ENCODE data around the gene SKIC8.

The SKIC8 gene

DNA sequence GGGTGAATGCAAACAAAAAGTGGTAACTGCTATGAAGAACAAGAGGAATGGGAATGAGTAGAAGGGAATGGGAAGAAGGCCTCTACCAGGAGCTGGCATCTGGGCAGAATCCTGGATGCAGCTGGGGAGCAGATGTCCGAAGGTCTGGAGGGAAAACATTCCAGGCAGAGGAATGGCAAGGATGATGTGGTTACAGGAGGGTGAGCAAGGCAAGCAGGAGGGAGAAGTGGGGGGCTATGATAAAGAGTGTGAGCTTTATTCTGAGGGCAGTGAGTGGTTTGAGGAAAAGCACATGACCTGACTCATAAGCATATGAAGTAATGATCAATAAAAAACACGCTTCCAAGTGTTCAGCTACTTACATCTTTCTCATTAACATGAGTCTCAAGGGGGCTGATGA is 17.1 kb downstream of the SKIC8 start:
- DNase-seq (ENCODE audit: low read depth, low spot score), result no peak
- in situ Hi-C loops (cut with HindIII; ENCODE audit: low sequenced_read_pairs), result no loop called here
- no peak overlapping the region for H3K4me3 ChIP-seq (ENCODE audit: low read depth, low read length)
- TF ChIP-seq, protein P1, sequence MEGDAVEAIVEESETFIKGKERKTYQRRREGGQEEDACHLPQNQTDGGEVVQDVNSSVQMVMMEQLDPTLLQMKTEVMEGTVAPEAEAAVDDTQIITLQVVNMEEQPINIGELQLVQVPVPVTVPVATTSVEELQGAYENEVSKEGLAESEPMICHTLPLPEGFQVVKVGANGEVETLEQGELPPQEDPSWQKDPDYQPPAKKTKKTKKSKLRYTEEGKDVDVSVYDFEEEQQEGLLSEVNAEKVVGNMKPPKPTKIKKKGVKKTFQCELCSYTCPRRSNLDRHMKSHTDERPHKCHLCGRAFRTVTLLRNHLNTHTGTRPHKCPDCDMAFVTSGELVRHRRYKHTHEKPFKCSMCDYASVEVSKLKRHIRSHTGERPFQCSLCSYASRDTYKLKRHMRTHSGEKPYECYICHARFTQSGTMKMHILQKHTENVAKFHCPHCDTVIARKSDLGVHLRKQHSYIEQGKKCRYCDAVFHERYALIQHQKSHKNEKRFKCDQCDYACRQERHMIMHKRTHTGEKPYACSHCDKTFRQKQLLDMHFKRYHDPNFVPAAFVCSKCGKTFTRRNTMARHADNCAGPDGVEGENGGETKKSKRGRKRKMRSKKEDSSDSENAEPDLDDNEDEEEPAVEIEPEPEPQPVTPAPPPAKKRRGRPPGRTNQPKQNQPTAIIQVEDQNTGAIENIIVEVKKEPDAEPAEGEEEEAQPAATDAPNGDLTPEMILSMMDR (IDR thresholded peaks at IDR 0.05; ENCODE audit: low read depth, low read length), result no peak

DNA sequence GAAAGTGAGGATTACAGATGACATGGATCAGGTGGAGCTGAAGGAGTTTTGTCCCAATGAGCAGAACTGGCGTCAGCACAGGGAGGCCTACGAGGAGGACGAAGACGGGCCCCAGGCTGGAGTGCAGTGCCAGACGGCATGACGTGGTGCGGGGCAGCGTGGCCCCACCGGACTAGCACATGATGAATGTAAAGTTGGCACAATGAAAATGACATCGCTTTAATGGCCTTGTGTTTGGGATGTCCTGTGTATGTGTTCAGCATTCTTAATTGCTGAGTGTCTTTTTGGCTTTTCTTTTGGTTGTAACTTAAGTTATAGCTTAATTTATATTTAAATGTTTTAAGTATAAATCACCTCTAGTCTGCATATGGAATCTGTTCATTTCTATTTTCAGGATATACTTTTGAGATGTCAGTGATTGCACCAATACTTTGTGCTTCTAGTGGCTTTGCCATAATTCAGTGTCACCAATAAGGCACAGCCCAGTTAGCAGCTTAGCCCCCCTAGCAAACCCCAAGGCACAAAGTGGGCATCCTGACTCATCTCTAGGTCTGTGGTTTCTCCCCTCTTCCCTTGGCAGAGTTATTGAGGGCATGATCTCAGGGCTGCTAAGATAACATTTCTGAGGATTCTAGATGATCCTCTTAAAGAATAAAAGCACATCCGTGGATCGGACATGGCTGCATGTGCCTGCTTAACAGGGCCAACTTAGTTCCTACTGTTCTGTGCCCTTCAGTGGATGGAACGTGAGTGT is 18.9 kb downstream of the SKIC8 start:
- in situ Hi-C loops (cut with HindIII; ENCODE audit: low sequenced_read_pairs), result no loop called here
- TF ChIP-seq, protein P1 (IDR thresholded peaks at IDR 0.05; ENCODE audit: low read depth, low read length), result no peak

DNA sequence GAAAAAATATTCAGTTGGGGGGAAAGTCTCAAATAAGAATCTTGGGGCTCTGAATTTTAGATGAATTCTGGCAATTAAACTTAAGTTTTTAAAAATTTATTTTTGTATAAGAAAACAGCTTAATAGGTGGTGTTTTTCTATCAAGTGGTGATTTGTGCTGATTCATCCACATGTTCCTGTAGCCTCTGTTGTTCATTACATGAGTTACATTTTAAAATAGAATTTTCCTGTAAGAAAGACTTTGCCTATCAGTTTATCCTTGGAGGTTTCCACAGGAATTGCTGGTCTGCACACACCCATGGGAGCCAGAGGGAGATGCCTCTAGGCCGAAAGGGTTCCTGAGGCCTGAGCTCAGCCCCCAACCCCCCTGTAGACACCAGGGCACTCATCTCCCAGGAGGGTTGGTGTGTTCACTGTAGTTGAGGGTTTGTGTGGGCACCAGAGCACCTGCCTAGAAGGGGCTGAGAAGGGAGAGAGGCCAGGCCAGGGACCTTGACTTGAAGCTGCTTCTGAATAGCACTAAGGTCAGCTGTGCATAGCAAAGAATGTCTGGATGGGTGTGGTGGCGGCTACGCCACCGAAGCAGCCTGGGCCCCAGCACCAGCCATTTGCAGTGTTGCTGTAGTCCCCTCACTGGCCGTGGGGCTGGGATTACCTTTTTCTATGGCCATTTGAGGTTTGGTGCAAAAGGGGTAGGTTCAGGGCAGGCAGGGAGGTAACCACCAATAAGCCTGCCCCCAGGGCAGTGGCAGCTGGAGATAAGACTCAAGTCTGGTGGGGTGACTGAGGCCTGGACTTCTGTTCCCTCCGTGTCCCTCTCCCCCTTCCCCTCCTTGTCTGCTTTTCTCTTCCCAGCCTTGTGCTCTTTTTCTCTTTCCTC is 23.1 kb downstream of the SKIC8 start:
- TF ChIP-seq, protein P1 (IDR thresholded peaks at IDR 0.05; ENCODE audit: low read depth, low read length), result no peak
- in situ Hi-C loops (cut with HindIII; ENCODE audit: low sequenced_read_pairs), result no loop called here

More for the DNA sequence above, 18.9 kb downstream of the SKIC8 start:
- DNase-seq (ENCODE audit: low read depth, low spot score), result no peak
- H3K4me3 ChIP-seq (ENCODE audit: low read depth, low read length), result no peak overlapping the region

DNA sequence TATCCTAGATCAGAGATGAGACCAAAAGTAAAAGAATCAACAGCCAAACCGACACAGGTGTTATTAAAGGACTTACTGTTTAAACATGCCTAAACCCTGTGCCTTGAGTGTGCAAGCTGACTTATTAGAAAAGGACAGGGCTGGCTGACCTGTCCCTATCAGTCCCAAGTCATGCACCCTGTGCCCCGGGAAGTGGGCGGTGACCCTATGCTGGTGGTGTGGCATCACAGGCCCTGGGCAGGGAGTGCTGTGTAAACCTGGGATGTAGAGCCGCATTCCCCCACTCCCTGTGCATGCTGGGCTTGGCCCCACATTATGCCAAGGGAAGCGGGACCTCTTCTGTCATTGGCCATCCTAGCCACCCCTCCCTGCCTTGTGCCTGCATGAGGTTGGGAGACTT is 24.4 kb downstream of the SKIC8 start:
- no peak overlapping the region for H3K4me3 ChIP-seq (ENCODE audit: low read depth, low read length)
- no peak for DNase-seq (ENCODE audit: low read depth, low spot score)
- TF ChIP-seq, protein P1 (IDR thresholded peaks at IDR 0.05; ENCODE audit: low read depth, low read length), result no peak
- in situ Hi-C loops (cut with HindIII; ENCODE audit: low sequenced_read_pairs), result no loop called here

More for the DNA sequence above, 23.1 kb downstream of the SKIC8 start:
- no peak for DNase-seq (ENCODE audit: low read depth, low spot score)
- H3K4me3 ChIP-seq (ENCODE audit: low read depth, low read length), result no peak overlapping the region

DNA sequence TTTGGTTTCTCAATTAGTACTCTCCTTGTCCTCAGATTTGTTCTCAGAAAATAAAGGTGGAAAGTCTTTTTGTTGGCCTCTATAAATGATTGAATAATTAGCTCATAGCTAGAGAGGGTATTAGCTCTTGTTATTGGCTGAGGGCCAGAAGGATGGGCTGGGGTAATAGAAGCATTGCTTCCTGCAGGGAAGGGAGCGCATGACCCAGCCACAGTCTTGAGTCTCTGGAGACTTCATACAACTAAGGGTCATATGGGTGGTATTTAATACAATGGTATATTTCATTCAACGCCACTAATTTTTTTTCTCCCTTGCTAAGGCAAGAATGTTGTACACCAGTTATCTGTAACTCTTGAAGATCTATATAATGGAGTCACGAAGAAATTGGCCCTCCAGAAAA is 26.6 kb downstream of the SKIC8 start:
- H3K4me3 ChIP-seq (ENCODE audit: low read depth, low read length), result no peak overlapping the region
- in situ Hi-C loops (cut with HindIII; ENCODE audit: low sequenced_read_pairs), result no loop called here
- TF ChIP-seq, protein P1 (IDR thresholded peaks at IDR 0.05; ENCODE audit: low read depth, low read length), result no peak
- DNase-seq (ENCODE audit: low read depth, low spot score), result no peak

DNA sequence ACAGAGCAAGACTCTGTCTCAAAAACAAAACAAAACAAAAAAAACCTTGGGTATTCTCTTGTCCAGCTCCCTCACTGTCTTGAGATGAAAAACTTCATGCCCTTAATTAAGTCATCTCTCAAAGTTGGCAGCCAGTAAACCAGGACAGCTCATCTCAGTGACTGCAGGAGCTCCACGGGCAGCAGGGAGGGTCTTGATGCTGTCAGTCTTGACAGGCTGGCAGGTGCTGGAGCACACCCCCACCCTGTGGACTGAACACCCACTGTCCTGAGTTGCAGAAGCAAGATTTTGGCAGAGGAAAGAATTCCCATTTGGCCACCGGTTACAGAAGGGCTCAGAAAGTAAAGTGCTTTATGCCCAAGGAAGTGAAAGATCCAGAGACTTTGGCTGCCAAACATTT is 27.1 kb downstream of the SKIC8 start:
- in situ Hi-C loops (cut with HindIII; ENCODE audit: low sequenced_read_pairs), result no loop called here
- TF ChIP-seq, protein P1 (IDR thresholded peaks at IDR 0.05; ENCODE audit: low read depth, low read length), result no peak
- no peak for DNase-seq (ENCODE audit: low read depth, low spot score)
- no peak overlapping the region for H3K4me3 ChIP-seq (ENCODE audit: low read depth, low read length)
